Suprapubic skin (tissue), 4 donors: Measurements from ENCODE around the gene VAMP7. TPM values are rescaled to one million over a fixed set of nuclear protein-coding genes. Genes with fewer than 3 reads are reported as not detected.

Experiments used
- DNase-seq, 2 donors: peaks; one replicate each; pipeline ENCODE4 v3.0.0-alpha.2; 2019; ENCODE audit warnings: low spot score in 2 of 2
- H3K27ac ChIP-seq: fragments of 200-600 bp; sonication (generic); one replicate; pipeline ENCODE4 v1.5.1; 2019
- H3K27me3 ChIP-seq: fragments of 200-600 bp; sonication (generic); one replicate; pipeline ENCODE4 v1.5.1; 2019
- H3K36me3 ChIP-seq: fragments of 200-600 bp; sonication (generic); one replicate; pipeline ENCODE4 v1.5.1; 2019
- H3K4me1 ChIP-seq: fragments of 200-600 bp; sonication (generic); one replicate; pipeline ENCODE4 v1.5.1; 2019
- H3K4me3 ChIP-seq: fragments of 200-600 bp; sonication (generic); one replicate; pipeline ENCODE4 v1.5.1; 2019; ENCODE audit warnings: mild to moderate bottlenecking
- H3K9me3 ChIP-seq: fragments of 200-600 bp; sonication (generic); one replicate; pipeline ENCODE4 v1.5.1; 2019
- CTCF ChIP-seq, 2 donors: fragments of 200-600 bp in 1 of 2; fragments of 450-650 bp in 1 of 2; sonication (generic) in 1 of 2; IDR thresholded peaks; one replicate each; pipeline ENCODE4 v1.5.1; 2016 to 2019; ENCODE audit warnings: antibody characterized with exemption in 2 of 2, mild to moderate bottlenecking in 1 of 2, moderate library complexity in 1 of 2
- EP300 ChIP-seq: sonication (generic); formaldehyde crosslinking; IDR thresholded peaks from one replicate; pipeline ENCODE4 v1.6.1; 2017; ENCODE audit warnings: antibody characterized with exemption
- POLR2A ChIP-seq, 2 donors: fragments of 450-650 bp; IDR thresholded peaks; one replicate each; pipeline ENCODE4 v1.6.1; 2017; ENCODE audit warnings: antibody characterized with exemption in 2 of 2, mild to moderate bottlenecking in 2 of 2, moderate library complexity in 2 of 2
- POLR2AphosphoS5 ChIP-seq, 3 donors: sonication (generic); formaldehyde crosslinking; IDR thresholded peaks; one replicate each; pipeline ENCODE4 v1.6.1; 2017; ENCODE audit warnings: antibody characterized with exemption in 3 of 3
- WGBS: methylation state at CpG from one replicate; pipeline ENCODE4 v1.1.5; 2018; 5-methylcytosine and 5-hydroxymethylcytosine counted together
- total RNA-seq, 4 donors: library from RNA; depleted of rRNA; stranded (reverse); fragments of >200 nt; gene quantifications; one replicate each; pipeline ENCODE4 v1.1.0, GENCODE V29; 2016

VAMP7 gene
- total RNA-seq, 4 donors from 2014 or later, result 16.1 to 29.8 (median 21.1) TPM

- WGBS, result 73% methylated on average over 3 of the region's 3 CpGs
- no peak for TF ChIP-seq EP300
- no peak for TF ChIP-seq POLR2AphosphoS5 (IDR thresholded peaks at IDR 0.05)
- TF ChIP-seq CTCF (IDR thresholded peaks at IDR 0.05), result no peak
- TF ChIP-seq POLR2A (IDR thresholded peaks at IDR 0.05), result no peak
- no peaks in the 10 kb centered on the region for H3K4me1 ChIP-seq
- no peaks in the 10 kb centered on the region for H3K27me3 ChIP-seq
- no peaks in the 10 kb centered on the region for H3K9me3 ChIP-seq
- no peaks in the 10 kb centered on the region for H3K36me3 ChIP-seq
- H3K4me3 ChIP-seq, result no peak overlapping the region
- no peak overlapping the region for H3K27ac ChIP-seq
- DNase-seq, result no peak
These were observed 71.9 kb downstream of the VAMP7 start for GRCh38 chrX:155953055-155953454.

- TF ChIP-seq POLR2AphosphoS5 (IDR thresholded peaks at IDR 0.05), result no peak
- TF ChIP-seq EP300, result no peak
- no peak for TF ChIP-seq CTCF (IDR thresholded peaks at IDR 0.05)
- TF ChIP-seq POLR2A (IDR thresholded peaks at IDR 0.05), result no peak
- Histone ChIP-seq H3K27me3 (no peaks in the 10 kb centered on the region), H3K9me3 (no peaks in the 10 kb centered on the region), H3K4me3 (no peak overlapping the region), H3K36me3 (no peaks in the 10 kb centered on the region), H3K4me1 (no peaks in the 10 kb centered on the region), H3K27ac (no peak overlapping the region)
- no peak for DNase-seq
- 35% methylated on average over 1 of the region's 1 CpG for WGBS
These were observed 73.6 kb downstream of the VAMP7 start for GRCh38 chrX:155954793-155955192.

- no peaks in the 10 kb centered on the region for H3K4me1 ChIP-seq
- TF ChIP-seq POLR2AphosphoS5 (IDR thresholded peaks at IDR 0.05), result no peak
- TF ChIP-seq CTCF (IDR thresholded peaks at IDR 0.05), result no peak
- no peak for TF ChIP-seq EP300
- TF ChIP-seq POLR2A (IDR thresholded peaks at IDR 0.05), result no peak
- H3K9me3 ChIP-seq, result no peaks in the 10 kb centered on the region
- H3K27ac ChIP-seq, result no peak overlapping the region
- 90% methylated on average over 7 of the region's 9 CpGs for WGBS
- H3K4me3 ChIP-seq, result no peak overlapping the region
- no peak for DNase-seq
- no peaks in the 10 kb centered on the region for H3K36me3 ChIP-seq
- no peaks in the 10 kb centered on the region for H3K27me3 ChIP-seq
These were observed 75.0 kb downstream of the VAMP7 start for GRCh38 chrX:155956099-155956498.

GRCh38 chrX:155956649-155957048 is 75.5 kb downstream of the VAMP7 start:
- H3K36me3 ChIP-seq, result no peaks in the 10 kb centered on the region
- no peak for DNase-seq
- WGBS, result 74% methylated on average over 3 of the region's 3 CpGs
- no peak for TF ChIP-seq CTCF (IDR thresholded peaks at IDR 0.05)
- no peak for TF ChIP-seq POLR2A (IDR thresholded peaks at IDR 0.05)
- TF ChIP-seq EP300, result no peak
- TF ChIP-seq POLR2AphosphoS5 (IDR thresholded peaks at IDR 0.05), result no peak
- H3K4me1 ChIP-seq, result no peaks in the 10 kb centered on the region
- no peaks in the 10 kb centered on the region for H3K27me3 ChIP-seq
- no peaks in the 10 kb centered on the region for H3K9me3 ChIP-seq
- no peak overlapping the region for H3K27ac ChIP-seq
- H3K4me3 ChIP-seq, result no peak overlapping the region

GRCh38 chrX:155957843-155958242 is 76.7 kb downstream of the VAMP7 start:
- no peaks in the 10 kb centered on the region for H3K36me3 ChIP-seq
- H3K4me3 ChIP-seq, result no peak overlapping the region
- no peaks in the 10 kb centered on the region for H3K9me3 ChIP-seq
- TF ChIP-seq CTCF (IDR thresholded peaks at IDR 0.05), result no peak
- TF ChIP-seq POLR2A (IDR thresholded peaks at IDR 0.05), result no peak
- no peak for TF ChIP-seq EP300
- TF ChIP-seq POLR2AphosphoS5 (IDR thresholded peaks at IDR 0.05), result no peak
- 74% methylated on average over 7 of the region's 7 CpGs for whole genome bisulfite sequencing
- no peaks in the 10 kb centered on the region for H3K4me1 ChIP-seq
- no peak overlapping the region for H3K27ac ChIP-seq
- no peaks in the 10 kb centered on the region for H3K27me3 ChIP-seq
- DNase-seq, result no peak
